Endothelial cell of umbilical vein (primary cell): ENCODE measurements around the gene ADGRD2. TPM values are rescaled to one million over a fixed set of nuclear protein-coding genes. Genes with fewer than 3 reads are reported as not detected.

Experiments used
- BruUV-seq: library from RNA; stranded (reverse); fragments of 400-500 nt; replicated peaks from 2 replicates; lab custom pipeline; 2021; lab: Mats Ljungman, UMichigan
- CTCF ChIA-PET: fragments of 300-600, 350-600 bp; sonication (Branson Sonifier 250); formaldehyde crosslinking; loops from one replicate; lab custom pipeline; 2021; ENCODE audit warnings: antibody characterized with exemption, inconsistent platforms; lab: Charles Lee
- POLR2A ChIA-PET: fragments of 300-600, 350-600 bp; sonication (Branson Sonifier 250); formaldehyde crosslinking; loops from one replicate; lab custom pipeline; 2021; ENCODE audit warnings: antibody characterized with exemption, inconsistent platforms; lab: Charles Lee
- DNase-seq: peaks from one replicate; pipeline ENCODE4 v3.0.0-alpha.2; 2011; ENCODE audit warnings: low read depth, low spot score
- FAIRE-seq: peaks from 2 replicates; lab custom pipeline; 2011; peaks lifted over from hg19 to GRCh38; lab: Jason Lieb, UNC
- H2AFZ ChIP-seq: 2 replicates; pipeline ENCODE4 v1.6.0; 2012; ENCODE audit warnings: low read depth, low read length, control low read depth, inconsistent platforms
- H3K27ac ChIP-seq: 2 replicates; pipeline ENCODE4 v1.5.1; 2011; ENCODE audit warnings: low read depth, mild to moderate bottlenecking, control low read depth, low read length, moderate library complexity; ENCODE audit not compliant: insufficient read depth
- H3K27me3 ChIP-seq, 2 experiments: 2 replicates each; pipeline versions ENCODE4 v1.6.0 to v1.6.1; 2011; ENCODE audit warnings: low read length in 2 of 2, mixed read lengths in 1 of 2; ENCODE audit not compliant: control insufficient read depth in 2 of 2, insufficient read depth in 2 of 2
- H3K36me3 ChIP-seq, 2 experiments: 2 replicates in 1 of 2; 3 replicates in 1 of 2; pipeline ENCODE4 v1.5.1; 2011; ENCODE audit warnings: low read length in 2 of 2, mild to moderate bottlenecking in 1 of 2, moderate library complexity in 1 of 2; ENCODE audit not compliant: control insufficient read depth in 2 of 2, insufficient read depth in 2 of 2; ENCODE audit errors: extremely low read depth in 1 of 2
- H3K4me1 ChIP-seq: 3 replicates; pipeline ENCODE4 v1.5.1; 2011; ENCODE audit warnings: mild to moderate bottlenecking, low read length; ENCODE audit not compliant: control insufficient read depth, insufficient read depth; ENCODE audit errors: extremely low read depth
- H3K4me2 ChIP-seq: 2 replicates; pipeline ENCODE4 v1.6.1; 2011; ENCODE audit warnings: low read length, control low read depth, mixed read lengths; ENCODE audit not compliant: insufficient read depth
- H3K4me3 ChIP-seq, 3 experiments: fragments of 200-600 bp in 1 of 3; sonication (generic), shearing (Covaris generic) in 1 of 3; replicated peaks in 1 of 3; 2 replicates each; pipeline ENCODE4 v1.5.1; 2011 to 2016; ENCODE audit warnings: control low read depth in 3 of 3, low read length in 3 of 3, mild to moderate bottlenecking in 2 of 3, inconsistent platforms in 1 of 3, low read depth in 1 of 3, moderate library complexity in 1 of 3; ENCODE audit not compliant: insufficient read depth in 1 of 3
- H3K79me2 ChIP-seq: 2 replicates; pipeline ENCODE4 v1.6.0; 2012; ENCODE audit warnings: low read length, inconsistent platforms; ENCODE audit not compliant: control insufficient read depth, insufficient read depth
- H3K9ac ChIP-seq: replicated peaks from 2 replicates; pipeline ENCODE3; 2011; ENCODE audit warnings: low read length, control low read depth; ENCODE audit not compliant: insufficient read depth; ENCODE audit errors: extremely low read depth
- H3K9me1 ChIP-seq: replicated peaks from 3 replicates; pipeline ENCODE4 v1.6.0; 2011; ENCODE audit warnings: mild to moderate bottlenecking, low read length; ENCODE audit not compliant: control insufficient read depth, insufficient read depth; ENCODE audit errors: extremely low read depth
- H3K9me3 ChIP-seq: replicated peaks from 2 replicates; pipeline ENCODE4 v1.5.1; 2012; ENCODE audit warnings: low read length, inconsistent platforms; ENCODE audit not compliant: control insufficient read depth, insufficient read depth
- H4K20me1 ChIP-seq: replicated peaks from 2 replicates; pipeline ENCODE3; 2011; ENCODE audit warnings: mild to moderate bottlenecking, low read length; ENCODE audit not compliant: control insufficient read depth, insufficient read depth; ENCODE audit errors: extremely low read depth
- EZH2 ChIP-seq: IDR thresholded peaks from 2 replicates; pipeline ENCODE4 v1.6.1; 2012; ENCODE audit warnings: borderline replicate concordance, low read depth, mild to moderate bottlenecking, moderate library complexity, low read length, inconsistent platforms; ENCODE audit not compliant: severe bottlenecking
- FOS ChIP-seq: IDR thresholded peaks from 2 replicates; pipeline ENCODE4 v1.6.1; 2011; ENCODE audit warnings: mild to moderate bottlenecking, low read length, moderate library complexity, borderline replicate concordance; ENCODE audit not compliant: insufficient read depth
- GATA2 ChIP-seq: IDR thresholded peaks from 2 replicates; pipeline ENCODE4 v1.7.0; 2011; ENCODE audit warnings: low read depth, mild to moderate bottlenecking, moderate library complexity, mixed read lengths, low read length; ENCODE audit not compliant: insufficient read length, insufficient read depth
- JUN ChIP-seq: IDR thresholded peaks from 2 replicates; pipeline ENCODE4 v1.6.1; 2011; ENCODE audit warnings: borderline replicate concordance, low read depth; ENCODE audit not compliant: insufficient read length, insufficient read depth
- MYC ChIP-seq: IDR thresholded peaks from one replicate; pipeline ENCODE4 v1.6.1; 2011; ENCODE audit warnings: mild to moderate bottlenecking, low read depth, low read length
- POLR2A ChIP-seq: IDR thresholded peaks from 2 replicates; pipeline ENCODE4 v1.6.1; 2012; ENCODE audit warnings: low read depth, mild to moderate bottlenecking, control low read depth, low read length
- POLR2AphosphoS5 ChIP-seq: IDR thresholded peaks from 2 replicates; pipeline ENCODE4 v1.6.1; 2012; ENCODE audit warnings: low read depth, mild to moderate bottlenecking, control low read depth, low read length, moderate library complexity; ENCODE audit not compliant: insufficient read depth
- dilution Hi-C: fragments of 300-500 bp; cut with MboI; formaldehyde crosslinking; loops from one replicate; pipeline ENCODE4 v1.15.0; 2019; ENCODE audit warnings: low sequenced_read_pairs; ENCODE audit not compliant: extremely low pct_ligation_motif_present
- intact Hi-C: fragments of 100-400 bp; cut with micrococcal nuclease; formaldehyde crosslinking; loops from one replicate; pipeline ENCODE4 v1.10.0; 2022
- polyA plus RNA-seq, 4 experiments: library from polyadenylated mRNA; depleted of rRNA in 3 of 4; stranded (reverse) in 3 of 4; unstranded in 1 of 4; fragments of >200 nt; gene quantifications; 2 replicates each; pipeline versions ENCODE4 v1.2.1 to v1.2.3, GENCODE V29; 2011 to 2012; ENCODE audit warnings: missing spikeins in 1 of 4
- total RNA-seq: library from RNA; stranded (reverse); gene quantifications from 2 replicates; pipeline ENCODE4 v1.2.3, GENCODE V29; 2021
- TF ChIP-seq, protein P1 (sequence below), 2 donors: IDR thresholded peaks; 1 replicate in 1 of 2; 2 replicates in 1 of 2; pipeline ENCODE4 v1.5.1; 2011; ENCODE audit warnings: low read length in 2 of 2, mild to moderate bottlenecking in 2 of 2, moderate library complexity in 2 of 2, control low read depth in 1 of 2, inconsistent platforms in 1 of 2, low read depth in 1 of 2; ENCODE audit not compliant: insufficient read depth in 1 of 2; ENCODE audit errors: extremely low read depth in 1 of 2
- TF ChIP-seq, protein P2 (sequence below): IDR thresholded peaks from 2 replicates; pipeline ENCODE4 v1.6.1; 2011; ENCODE audit not compliant: insufficient read depth, insufficient read length

ADGRD2 gene
- total and polyA plus RNA-seq, 2 donors (not counting 3 experiments of a cell fraction or from before 2014, with no cell fraction given), result not detected

DNA sequence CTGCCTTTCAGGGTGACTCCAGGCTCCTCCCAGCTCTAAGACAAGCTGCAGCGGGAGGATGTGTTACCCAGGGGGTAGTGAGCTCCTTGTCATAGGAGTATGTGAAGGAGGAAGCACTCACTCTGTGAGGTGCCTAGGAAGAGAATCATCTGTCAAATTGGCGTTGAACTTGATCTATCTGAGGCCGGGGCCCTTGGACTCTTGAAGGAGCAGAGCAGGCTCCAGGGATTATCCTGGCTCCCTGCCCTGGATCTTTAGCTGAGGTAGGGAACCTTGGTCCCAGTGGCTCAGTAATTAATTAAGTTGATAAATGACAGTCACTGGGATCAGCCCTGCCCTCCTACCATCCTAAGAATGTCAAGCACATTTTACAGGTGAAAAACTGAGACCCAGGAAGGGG, 15.5 kb downstream of the ADGRD2 start:
- H4K20me1 ChIP-seq, result no peaks in the 10 kb centered on the region
- FAIRE-seq (no peak), DNase-seq (no peak)
- H2AFZ ChIP-seq, result no peak overlapping the region
- POLR2A ChIA-PET, result no interaction called here
- H3K27me3 ChIP-seq, result peaks cover 2 to 8% of the 10 kb centered on the region in 2 experiments
- no peak overlapping the region for H3K4me3 ChIP-seq
- no peak overlapping the region for H3K9ac ChIP-seq
- no peaks in the 10 kb centered on the region for H3K9me3 ChIP-seq
- no peaks in the 10 kb centered on the region for H3K9me1 ChIP-seq
- no peak overlapping the region for H3K4me2 ChIP-seq
- H3K27ac ChIP-seq, result no peak overlapping the region
- intact Hi-C loops (no loop called here), dilution Hi-C loops (no loop called here)
- H3K4me1 ChIP-seq, result no peaks in the 10 kb centered on the region
- no peaks in the 10 kb centered on the region for H3K79me2 ChIP-seq
- no peaks in the 10 kb centered on the region for H3K36me3 ChIP-seq
- BruUV-seq, result no TSS peak
- CTCF ChIA-PET, result no interaction called here
- no peak for TF ChIP-seq JUN
- TF ChIP-seq FOS, result no peak
- TF ChIP-seq MYC, result no peak
- TF ChIP-seq EZH2, result no peak
- no peak for TF ChIP-seq POLR2A
- TF ChIP-seq GATA2, result no peak
- no peak for TF ChIP-seq POLR2AphosphoS5
- TF ChIP-seq, protein P1, sequence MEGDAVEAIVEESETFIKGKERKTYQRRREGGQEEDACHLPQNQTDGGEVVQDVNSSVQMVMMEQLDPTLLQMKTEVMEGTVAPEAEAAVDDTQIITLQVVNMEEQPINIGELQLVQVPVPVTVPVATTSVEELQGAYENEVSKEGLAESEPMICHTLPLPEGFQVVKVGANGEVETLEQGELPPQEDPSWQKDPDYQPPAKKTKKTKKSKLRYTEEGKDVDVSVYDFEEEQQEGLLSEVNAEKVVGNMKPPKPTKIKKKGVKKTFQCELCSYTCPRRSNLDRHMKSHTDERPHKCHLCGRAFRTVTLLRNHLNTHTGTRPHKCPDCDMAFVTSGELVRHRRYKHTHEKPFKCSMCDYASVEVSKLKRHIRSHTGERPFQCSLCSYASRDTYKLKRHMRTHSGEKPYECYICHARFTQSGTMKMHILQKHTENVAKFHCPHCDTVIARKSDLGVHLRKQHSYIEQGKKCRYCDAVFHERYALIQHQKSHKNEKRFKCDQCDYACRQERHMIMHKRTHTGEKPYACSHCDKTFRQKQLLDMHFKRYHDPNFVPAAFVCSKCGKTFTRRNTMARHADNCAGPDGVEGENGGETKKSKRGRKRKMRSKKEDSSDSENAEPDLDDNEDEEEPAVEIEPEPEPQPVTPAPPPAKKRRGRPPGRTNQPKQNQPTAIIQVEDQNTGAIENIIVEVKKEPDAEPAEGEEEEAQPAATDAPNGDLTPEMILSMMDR (IDR thresholded peaks at IDR 0.05; ENCODE audit: extremely low read depth in 1 of 2, insufficient read depth in 1 of 2, low read depth in 1 of 2, low read length in 2 of 2), result no peak
- TF ChIP-seq, protein P2, sequence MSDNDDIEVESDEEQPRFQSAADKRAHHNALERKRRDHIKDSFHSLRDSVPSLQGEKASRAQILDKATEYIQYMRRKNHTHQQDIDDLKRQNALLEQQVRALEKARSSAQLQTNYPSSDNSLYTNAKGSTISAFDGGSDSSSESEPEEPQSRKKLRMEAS, result no peak
